Progenitor cell of endocrine pancreas (in vitro differentiated cells): ENCODE results near the gene FIZ1. TPM values are rescaled to one million over a fixed set of nuclear protein-coding genes. Genes with fewer than 3 reads are reported as not detected.

ENCODE experiments used
- DNase-seq: peaks from one replicate; pipeline ENCODE4 v3.0.0; 2021; ENCODE audit warnings: low spot score; ENCODE audit not compliant: unreplicated experiment
- H3K27ac Mint-ChIP-seq: 2 replicates; pipeline ENCODE4 v1.8.0; 2021; ENCODE audit warnings: mild to moderate bottlenecking, moderate library complexity, mixed read lengths
- H3K27me3 Mint-ChIP-seq: 2 replicates; pipeline ENCODE4 v1.8.0; 2021; ENCODE audit warnings: mixed read lengths
- H3K36me3 Mint-ChIP-seq: 2 replicates; pipeline ENCODE4 v1.8.0; 2022; ENCODE audit warnings: mixed read lengths; ENCODE audit not compliant: insufficient read depth
- H3K4me1 Mint-ChIP-seq: 2 replicates; pipeline ENCODE4 v1.8.0; 2021; ENCODE audit warnings: low read depth, mixed read lengths
- H3K4me3 Mint-ChIP-seq: 2 replicates; pipeline ENCODE4 v1.8.0; 2021; ENCODE audit warnings: low read depth, mild to moderate bottlenecking, moderate library complexity, mixed read lengths
- H3K9me3 Mint-ChIP-seq: 2 replicates; pipeline ENCODE4 v1.8.0; 2021; ENCODE audit warnings: low read depth, mixed read lengths
- total RNA-seq: library from RNA; stranded (reverse); gene quantifications from 2 replicates; pipeline ENCODE4 v1.2.1, GENCODE V29; 2021
- TF ChIP-seq, protein P1 (sequence below): fragments of 200-600 bp; sonication (generic); IDR thresholded peaks from one replicate; pipeline ENCODE4 v1.5.0; 2021; ENCODE audit warnings: antibody characterized with exemption, mild to moderate bottlenecking; ENCODE audit not compliant: unreplicated experiment

FIZ1 gene
- total RNA-seq, 1 donor from 2014 or later: 39.0 TPM

DNA sequence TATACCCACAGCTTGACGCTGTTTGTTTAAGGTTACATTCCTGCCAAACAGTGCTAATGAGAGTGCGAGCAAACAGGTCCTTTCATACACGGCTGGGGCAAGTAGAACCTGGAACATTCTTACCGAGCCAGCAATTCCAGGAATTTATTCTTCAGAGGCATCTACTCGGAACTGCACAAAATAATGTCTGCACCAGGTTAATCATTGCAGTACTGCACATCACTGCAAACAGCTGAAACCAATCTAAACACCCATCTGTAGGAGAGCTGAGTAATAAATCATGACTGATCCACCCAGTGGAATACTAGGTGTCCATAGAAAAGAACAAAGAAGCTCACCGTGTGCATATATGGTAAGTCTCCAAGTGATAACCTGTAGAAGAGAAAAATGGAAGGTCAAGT lies 17.5 kb downstream of the FIZ1 start:
- Mint-ChIP-seq H3K27ac (peak overlapping the region; percentile 94), H3K36me3 (peaks cover 10% of the 10 kb centered on the region), H3K27me3 (no peaks in the 10 kb centered on the region), H3K4me3 (peak overlapping the region; percentile 92), H3K9me3 (no peaks in the 10 kb centered on the region), H3K4me1 (peaks cover 28% of the 10 kb centered on the region)
- DNase-seq: no peak
- TF ChIP-seq, protein P1, sequence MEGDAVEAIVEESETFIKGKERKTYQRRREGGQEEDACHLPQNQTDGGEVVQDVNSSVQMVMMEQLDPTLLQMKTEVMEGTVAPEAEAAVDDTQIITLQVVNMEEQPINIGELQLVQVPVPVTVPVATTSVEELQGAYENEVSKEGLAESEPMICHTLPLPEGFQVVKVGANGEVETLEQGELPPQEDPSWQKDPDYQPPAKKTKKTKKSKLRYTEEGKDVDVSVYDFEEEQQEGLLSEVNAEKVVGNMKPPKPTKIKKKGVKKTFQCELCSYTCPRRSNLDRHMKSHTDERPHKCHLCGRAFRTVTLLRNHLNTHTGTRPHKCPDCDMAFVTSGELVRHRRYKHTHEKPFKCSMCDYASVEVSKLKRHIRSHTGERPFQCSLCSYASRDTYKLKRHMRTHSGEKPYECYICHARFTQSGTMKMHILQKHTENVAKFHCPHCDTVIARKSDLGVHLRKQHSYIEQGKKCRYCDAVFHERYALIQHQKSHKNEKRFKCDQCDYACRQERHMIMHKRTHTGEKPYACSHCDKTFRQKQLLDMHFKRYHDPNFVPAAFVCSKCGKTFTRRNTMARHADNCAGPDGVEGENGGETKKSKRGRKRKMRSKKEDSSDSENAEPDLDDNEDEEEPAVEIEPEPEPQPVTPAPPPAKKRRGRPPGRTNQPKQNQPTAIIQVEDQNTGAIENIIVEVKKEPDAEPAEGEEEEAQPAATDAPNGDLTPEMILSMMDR: no peak

DNA sequence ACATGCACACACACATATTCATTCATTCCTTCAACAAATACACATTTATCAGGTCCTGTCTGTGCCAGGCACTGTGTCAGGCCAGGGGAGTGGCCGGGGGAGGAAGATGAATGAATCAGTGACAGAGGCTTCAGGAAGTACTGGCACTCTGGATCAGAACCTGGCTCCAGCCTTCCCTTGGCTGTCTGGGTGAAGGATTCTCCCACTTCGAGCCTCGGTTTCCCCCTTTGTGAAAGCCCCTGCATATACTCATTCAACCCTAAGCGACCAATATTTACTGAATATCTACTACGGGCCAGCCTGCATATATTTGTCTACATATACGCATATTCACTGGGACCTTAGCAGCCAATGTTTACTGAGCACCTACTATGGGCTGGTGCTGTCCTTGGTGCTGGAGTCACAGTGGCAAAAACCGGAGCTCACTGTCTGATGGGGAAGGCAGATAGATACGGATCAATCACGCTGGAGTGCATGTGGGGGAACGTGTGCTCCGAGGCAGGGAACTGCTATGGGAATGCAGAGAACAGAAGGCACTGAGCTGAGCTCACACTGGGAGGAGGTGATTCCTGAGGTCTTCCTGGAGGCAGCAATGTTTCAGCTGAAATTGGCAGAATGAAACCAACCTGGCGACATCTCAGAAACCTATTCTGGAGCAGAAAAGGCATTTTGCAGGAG lies 18.0 kb downstream of the FIZ1 start:
- TF ChIP-seq, protein P1: no peak
- no peak for DNase-seq
- H3K4me3 Mint-ChIP-seq: peak overlapping the region; percentile 92

DNA sequence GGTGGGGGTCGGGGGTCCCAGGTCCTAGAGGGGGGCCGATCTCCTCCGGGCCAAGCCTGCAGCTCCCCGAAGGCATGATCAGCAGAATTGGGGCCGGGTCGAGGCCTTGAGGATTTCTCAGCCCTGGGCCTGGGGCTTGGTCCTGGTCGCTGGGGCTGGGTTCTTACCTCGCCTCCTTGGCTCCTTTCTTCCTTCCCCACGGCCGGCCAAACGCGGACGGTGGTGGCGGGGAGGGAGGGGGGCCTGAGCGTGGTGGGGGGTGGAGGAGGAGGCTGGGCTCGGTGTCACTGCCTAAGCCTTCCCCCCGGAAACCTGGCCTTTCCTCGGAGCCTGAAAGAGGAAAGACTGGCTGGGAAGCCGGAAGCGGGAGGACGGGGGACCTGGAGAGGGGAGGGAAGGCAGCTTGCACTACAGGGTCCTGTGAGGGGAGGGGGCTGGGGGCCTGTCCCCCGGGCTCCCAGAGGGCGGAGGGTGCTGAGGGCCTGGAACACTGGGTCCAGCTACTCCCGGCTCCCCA lies 18.6 kb downstream of the FIZ1 start, which contains the start of gene ZNF579:
Gene ZNF579 (minus strand): TSS at position 221 of the 517 bp plus-strand sequence. CDS start 1,209 bp downstream, outside the sequence.
- Mint-ChIP-seq H3K27me3 (no peaks in the 10 kb centered on the region), H3K4me3 (peak within 1 kb of the TSS; percentile 92), H3K9me3 (no peaks in the 10 kb centered on the region), H3K27ac (peak within 1 kb of the TSS; percentile 94), H3K36me3 (peaks cover 17% of the 10 kb centered on the region), H3K4me1 (peaks cover 25% of the 10 kb centered on the region)
- TF ChIP-seq, protein P1: no peak
- peak; percentile 77 for DNase-seq

More for the DNA sequence above, 18.0 kb downstream of the FIZ1 start:
- H3K27me3 Mint-ChIP-seq: no peaks in the 10 kb centered on the region
- peaks cover 29% of the 10 kb centered on the region for H3K4me1 Mint-ChIP-seq
- no peaks in the 10 kb centered on the region for H3K9me3 Mint-ChIP-seq
- peaks cover 12% of the 10 kb centered on the region for H3K36me3 Mint-ChIP-seq
- H3K27ac Mint-ChIP-seq: peak overlapping the region; percentile 94

DNA sequence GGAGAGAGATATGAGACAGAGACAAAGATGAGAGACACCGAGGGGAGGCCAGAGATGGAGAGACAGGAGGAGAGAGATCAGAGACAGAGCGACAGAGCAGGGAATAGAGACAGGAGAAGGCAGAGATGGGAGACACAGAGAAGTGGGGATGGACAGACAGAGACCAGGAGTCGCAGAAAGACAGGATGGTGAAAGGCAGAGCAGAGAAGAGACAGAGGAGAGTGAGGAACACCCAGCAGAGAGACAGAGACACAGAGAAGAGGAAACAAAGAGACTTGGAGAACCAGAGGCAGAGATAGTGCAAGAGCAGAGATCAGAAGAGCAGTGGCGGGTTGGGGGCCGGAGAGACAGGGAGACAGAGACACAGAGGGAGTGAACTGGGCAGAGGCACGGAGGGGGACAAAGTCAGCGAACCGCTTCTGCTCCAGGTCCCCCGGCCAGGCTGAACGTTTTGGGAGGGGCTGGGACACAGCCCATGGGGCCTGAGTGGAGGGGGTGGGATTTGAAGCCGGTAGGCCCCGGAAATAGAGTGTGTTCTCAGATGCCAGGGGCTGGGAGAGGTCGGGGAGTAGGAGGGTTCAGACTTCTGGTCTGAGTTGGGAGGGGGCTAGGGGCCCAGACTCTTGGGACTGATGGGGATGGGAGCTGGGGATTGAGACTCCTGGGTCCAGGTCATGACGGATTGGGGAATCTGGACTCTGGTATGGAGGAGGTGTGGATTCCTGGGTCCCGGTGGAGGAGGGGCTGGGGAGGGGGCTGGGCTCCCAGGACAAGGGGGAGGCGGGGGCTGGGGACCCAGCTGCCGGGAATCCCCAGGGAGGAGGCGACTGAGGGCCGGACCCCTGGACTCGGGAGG lies 19.3 kb downstream of the FIZ1 start:
- Mint-ChIP-seq H3K4me1 (peaks cover 20% of the 10 kb centered on the region), H3K36me3 (peaks cover 17% of the 10 kb centered on the region), H3K27me3 (no peaks in the 10 kb centered on the region), H3K4me3 (peak overlapping the region; percentile 92), H3K27ac (peak overlapping the region; percentile 87), H3K9me3 (no peaks in the 10 kb centered on the region)
- no peak for DNase-seq
- TF ChIP-seq, protein P1: no peak
